Vagina (tissue), 2 donors: Measurements from ENCODE around the gene LTK.

Experiments
- CTCF ChIP-seq, 3 experiments: fragments of 450-650 bp in 2 of 3; fragments of 200-600 bp in 1 of 3; sonication (generic) in 1 of 3; IDR thresholded peaks; one replicate each; pipeline ENCODE4 v1.5.1; 2017 to 2019; ENCODE audit warnings: antibody characterized with exemption in 3 of 3, mild to moderate bottlenecking in 2 of 3, moderate library complexity in 2 of 3
- POLR2AphosphoS5 ChIP-seq, 2 donors: sonication (generic); formaldehyde crosslinking; IDR thresholded peaks; one replicate each; pipeline ENCODE4 v1.9.0; 2017; ENCODE audit warnings: antibody characterized with exemption in 2 of 2, mild to moderate bottlenecking in 2 of 2, low read depth in 1 of 2; ENCODE audit not compliant: insufficient read depth in 1 of 2

- no peak for TF ChIP-seq CTCF (IDR thresholded peaks at IDR 0.05)
- TF ChIP-seq POLR2AphosphoS5 (IDR thresholded peaks at IDR 0.05; ENCODE audit: insufficient read depth in 1 of 2, low read depth in 1 of 2): no peak
Measured at GRCh38 chr15:41504751-41505492, 8.7 kb downstream of the LTK start.
